Peyer's patch (tissue), 4 donors: ENCODE results near the gene BCR. TPM values are rescaled to one million over a fixed set of nuclear protein-coding genes. Genes with fewer than 3 reads are reported as not detected.

ENCODE experiments used
- DNase-seq, 3 donors: peaks; one replicate each; pipeline ENCODE4 v3.0.0-alpha.2; 2017 to 2019
- H3K27ac ChIP-seq, 4 donors: fragments of 200-600 bp; sonication (generic); one replicate each; pipeline ENCODE4 v1.5.1; 2016 to 2019
- H3K27me3 ChIP-seq, 2 donors: fragments of 200-600 bp; sonication (generic); one replicate each; pipeline ENCODE4 v1.5.1; 2019
- H3K36me3 ChIP-seq, 3 donors: fragments of 200-600 bp; sonication (generic); one replicate each; pipeline ENCODE4 v1.5.1; 2016 to 2019
- H3K4me1 ChIP-seq, 4 donors: fragments of 200-600 bp; sonication (generic); one replicate each; pipeline ENCODE4 v1.5.1; 2016 to 2019
- H3K4me3 ChIP-seq, 4 donors: fragments of 200-600 bp; sonication (generic); 1 replicate in 3 of 4; 2 replicates in 1 of 4; pipeline ENCODE4 v1.5.1; 2016 to 2019; ENCODE audit warnings: mild to moderate bottlenecking in 1 of 4
- H3K9me3 ChIP-seq, 4 donors: fragments of 200-600 bp; sonication (generic); one replicate each; pipeline ENCODE4 v1.5.1; 2016 to 2019; ENCODE audit warnings: mild to moderate bottlenecking in 1 of 4
- CTCF ChIP-seq, 6 experiments: fragments of 450-650 bp in 4 of 6; fragments of 200-600 bp in 2 of 6; sonication (generic) in 1 of 6; IDR thresholded peaks; one replicate each; pipeline ENCODE4 v1.5.1; 2017 to 2019; ENCODE audit warnings: antibody characterized with exemption in 6 of 6, mild to moderate bottlenecking in 3 of 6, moderate library complexity in 1 of 6
- POLR2A ChIP-seq, 2 donors: fragments of 450-650 bp; IDR thresholded peaks; one replicate each; pipeline ENCODE4 v1.5.1; 2017; ENCODE audit warnings: antibody characterized with exemption in 2 of 2, mild to moderate bottlenecking in 2 of 2, moderate library complexity in 2 of 2
- total RNA-seq, 4 donors: library from RNA; depleted of rRNA; stranded (reverse); fragments of >200 nt; gene quantifications; one replicate each; pipeline ENCODE4 v1.1.0, GENCODE V29; 2016

The BCR gene
- total RNA-seq, 4 donors from 2014 or later, result 55.8 to 86.9 (median 66.1) TPM

GRCh38 chr22:23266780-23267179 lies 86.5 kb downstream of the BCR start:
- no peaks in the 10 kb centered on the region for H3K27me3 ChIP-seq
- no peak for TF ChIP-seq CTCF (IDR thresholded peaks at IDR 0.05)
- no peak for TF ChIP-seq POLR2A (IDR thresholded peaks at IDR 0.05)
- peaks cover 0 to 53% (median 0%) of the 10 kb centered on the region in 3 donors for H3K36me3 ChIP-seq
- H3K27ac ChIP-seq, result no peak overlapping the region
- no peaks in the 10 kb centered on the region for H3K9me3 ChIP-seq
- H3K4me3 ChIP-seq, result no peak overlapping the region
- no peak for DNase-seq
- H3K4me1 ChIP-seq, result peaks cover 0 to 12% (median 0%) of the 10 kb centered on the region in 4 donors

- TF ChIP-seq CTCF (IDR thresholded peaks at IDR 0.05) (no peak), POLR2A (IDR thresholded peaks at IDR 0.05) (no peak)
- no peak overlapping the region for H3K27ac ChIP-seq
- peaks cover 0 to 12% (median 0%) of the 10 kb centered on the region in 4 donors for H3K4me1 ChIP-seq
- no peaks in the 10 kb centered on the region for H3K27me3 ChIP-seq
- no peak overlapping the region for H3K4me3 ChIP-seq
- H3K9me3 ChIP-seq, result no peaks in the 10 kb centered on the region
- H3K36me3 ChIP-seq, result peaks cover 0 to 53% (median 0%) of the 10 kb centered on the region in 3 donors
- no peak for DNase-seq
These were observed 87.1 kb downstream of the BCR start for GRCh38 chr22:23267226-23268043.

- Histone ChIP-seq H3K36me3 (peaks cover 0 to 57% (median 0%) of the 10 kb centered on the region in 3 donors), H3K27ac (peak overlapping the region in 1 of 4 donors; percentile 65), H3K9me3 (no peaks in the 10 kb centered on the region), H3K4me1 (peaks cover 0 to 12% (median 0%) of the 10 kb centered on the region in 4 donors), H3K27me3 (no peaks in the 10 kb centered on the region), H3K4me3 (no peak overlapping the region)
- DNase-seq, result no peak
- no peak for TF ChIP-seq CTCF (IDR thresholded peaks at IDR 0.05)
- TF ChIP-seq POLR2A (IDR thresholded peaks at IDR 0.05), result no peak
These were observed 87.9 kb downstream of the BCR start for GRCh38 chr22:23268139-23268712.

- H3K4me1 ChIP-seq, result peaks cover 0 to 12% (median 0%) of the 10 kb centered on the region in 4 donors
- DNase-seq, result peak in 1 of 3 donors; percentile 44
- H3K27me3 ChIP-seq, result no peaks in the 10 kb centered on the region
- TF ChIP-seq CTCF (IDR thresholded peaks at IDR 0.05) (no peak), POLR2A (IDR thresholded peaks at IDR 0.05) (no peak)
- peak overlapping the region in 1 of 4 donors; percentile 65 for H3K27ac ChIP-seq
- no peak overlapping the region for H3K4me3 ChIP-seq
- peaks cover 0 to 57% (median 0%) of the 10 kb centered on the region in 3 donors for H3K36me3 ChIP-seq
- H3K9me3 ChIP-seq, result no peaks in the 10 kb centered on the region
These were observed 88.6 kb downstream of the BCR start for GRCh38 chr22:23268877-23269276.

GRCh38 chr22:23269441-23270211 lies 89.3 kb downstream of the BCR start:
- H3K9me3 ChIP-seq, result no peaks in the 10 kb centered on the region
- H3K4me3 ChIP-seq, result no peak overlapping the region
- H3K36me3 ChIP-seq, result peaks cover 0 to 56% (median 0%) of the 10 kb centered on the region in 3 donors
- TF ChIP-seq POLR2A (IDR thresholded peaks at IDR 0.05) (no peak), CTCF (IDR thresholded peaks at IDR 0.05) (no peak)
- H3K27me3 ChIP-seq, result no peaks in the 10 kb centered on the region
- H3K4me1 ChIP-seq, result peaks cover 0 to 12% (median 0%) of the 10 kb centered on the region in 4 donors
- peak in 2 of 3 donors; percentile 84 to 85 for DNase-seq
- H3K27ac ChIP-seq, result peak overlapping the region in 1 of 4 donors; percentile 65
